ENCODE data around the gene GDF10. TPM values are rescaled to one million over a fixed set of nuclear protein-coding genes. Genes with fewer than 3 reads are reported as not detected.

The GDF10 gene
- total and polyA plus RNA-seq, 2 donors (not counting 1 experiment from before 2014, with no cell fraction given), result not detected

DNA sequence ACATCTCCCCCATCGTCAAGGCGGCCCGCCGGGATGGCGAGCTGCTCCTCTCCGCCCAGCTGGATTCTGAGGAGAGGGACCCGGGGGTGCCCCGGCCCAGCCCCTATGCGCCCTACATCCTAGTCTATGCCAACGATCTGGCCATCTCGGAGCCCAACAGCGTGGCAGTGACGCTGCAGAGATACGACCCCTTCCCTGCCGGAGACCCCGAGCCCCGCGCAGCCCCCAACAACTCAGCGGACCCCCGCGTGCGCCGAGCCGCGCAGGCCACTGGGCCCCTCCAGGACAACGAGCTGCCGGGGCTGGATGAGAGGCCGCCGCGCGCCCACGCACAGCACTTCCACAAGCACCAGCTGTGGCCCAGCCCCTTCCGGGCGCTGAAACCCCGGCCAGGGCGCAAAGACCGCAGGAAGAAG is 10.1 kb downstream of the GDF10 start:
- H3K4me1 ChIP-seq (ENCODE audit: control insufficient read depth in 2 of 2, insufficient read depth in 2 of 2, low read length in 2 of 2), result no peaks in the 10 kb centered on the region
- no peaks in the 10 kb centered on the region for H3K27me3 ChIP-seq (replicated peaks in 1 of 4; ENCODE audit: control extremely low read depth in 1 of 4, control insufficient read depth in 3 of 4, insufficient read depth in 4 of 4, low read length in 3 of 4)
- H3K9ac ChIP-seq (ENCODE audit: low read length), result no peak overlapping the region
- H3K9me3 Mint-ChIP-seq (ENCODE audit: insufficient read depth), result no peaks in the 10 kb centered on the region
- H3K27ac Mint-ChIP-seq, result no peak overlapping the region
- no peak for DNase-seq
- no peaks in the 10 kb centered on the region for H3K79me2 ChIP-seq (ENCODE audit: control insufficient read depth, insufficient read depth, low read length)
- 95% methylated on average over 37 of the region's 37 CpGs for WGBS (ENCODE audit: insufficient coverage)
- H2AFZ ChIP-seq (ENCODE audit: insufficient read depth, low read depth, low read length, poor library complexity, severe bottlenecking), result no peak overlapping the region
- H4K20me1 ChIP-seq (ENCODE audit: control insufficient read depth, insufficient read depth, low read length, poor library complexity, severe bottlenecking), result no peaks in the 10 kb centered on the region
- POLR2A ChIA-PET, result no interaction called here
- H3K4me3 ChIP-seq (ENCODE audit: control extremely low read depth in 1 of 5, extremely low read depth in 1 of 5, insufficient read depth in 1 of 5, low read depth in 2 of 5, low read length in 4 of 5), result no peak overlapping the region
- no peaks in the 10 kb centered on the region for H3K4me1 Mint-ChIP-seq
- H3K4me2 ChIP-seq (replicated peaks; ENCODE audit: low read depth, low read length, poor library complexity, severe bottlenecking), result no peak overlapping the region
- ATAC-seq (ENCODE audit: low read depth), result no peak
- no peaks in the 10 kb centered on the region for H3K36me3 ChIP-seq (replicated peaks in 1 of 2; ENCODE audit: control extremely low read depth in 1 of 2, control insufficient read depth in 1 of 2, extremely low read depth in 1 of 2, insufficient read depth in 2 of 2, low read length in 1 of 2)
- no peak overlapping the region for H3K4me3 Mint-ChIP-seq
- CTCF ChIA-PET, result interaction anchor here (0.6 to 10.0 kb wide), 3 partner anchors 77 to 285 kb away, joined by 3 to 201 read pairs (median 83); no protein-coding TSS in a partner anchor
- H3K27ac ChIP-seq (ENCODE audit: low read length in 2 of 2), result no peak overlapping the region
- no peak for TF ChIP-seq EZH2 (IDR thresholded peaks at IDR 0.05; ENCODE audit: borderline replicate concordance, insufficient read depth, low read depth, low read length, poor library complexity, severe bottlenecking)
- TF ChIP-seq, protein P1, sequence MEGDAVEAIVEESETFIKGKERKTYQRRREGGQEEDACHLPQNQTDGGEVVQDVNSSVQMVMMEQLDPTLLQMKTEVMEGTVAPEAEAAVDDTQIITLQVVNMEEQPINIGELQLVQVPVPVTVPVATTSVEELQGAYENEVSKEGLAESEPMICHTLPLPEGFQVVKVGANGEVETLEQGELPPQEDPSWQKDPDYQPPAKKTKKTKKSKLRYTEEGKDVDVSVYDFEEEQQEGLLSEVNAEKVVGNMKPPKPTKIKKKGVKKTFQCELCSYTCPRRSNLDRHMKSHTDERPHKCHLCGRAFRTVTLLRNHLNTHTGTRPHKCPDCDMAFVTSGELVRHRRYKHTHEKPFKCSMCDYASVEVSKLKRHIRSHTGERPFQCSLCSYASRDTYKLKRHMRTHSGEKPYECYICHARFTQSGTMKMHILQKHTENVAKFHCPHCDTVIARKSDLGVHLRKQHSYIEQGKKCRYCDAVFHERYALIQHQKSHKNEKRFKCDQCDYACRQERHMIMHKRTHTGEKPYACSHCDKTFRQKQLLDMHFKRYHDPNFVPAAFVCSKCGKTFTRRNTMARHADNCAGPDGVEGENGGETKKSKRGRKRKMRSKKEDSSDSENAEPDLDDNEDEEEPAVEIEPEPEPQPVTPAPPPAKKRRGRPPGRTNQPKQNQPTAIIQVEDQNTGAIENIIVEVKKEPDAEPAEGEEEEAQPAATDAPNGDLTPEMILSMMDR (IDR thresholded peaks at IDR 0.05), result no peak
- H3K27me3 Mint-ChIP-seq, result peaks cover 4% of the 10 kb centered on the region
- H3K9me3 ChIP-seq (ENCODE audit: control extremely low read depth in 1 of 3, control insufficient read depth in 2 of 3, insufficient read depth in 1 of 3, low read length in 2 of 3), result no peaks in the 10 kb centered on the region
- intact Hi-C loops (cut with micrococcal nuclease), result no loop called here

DNA sequence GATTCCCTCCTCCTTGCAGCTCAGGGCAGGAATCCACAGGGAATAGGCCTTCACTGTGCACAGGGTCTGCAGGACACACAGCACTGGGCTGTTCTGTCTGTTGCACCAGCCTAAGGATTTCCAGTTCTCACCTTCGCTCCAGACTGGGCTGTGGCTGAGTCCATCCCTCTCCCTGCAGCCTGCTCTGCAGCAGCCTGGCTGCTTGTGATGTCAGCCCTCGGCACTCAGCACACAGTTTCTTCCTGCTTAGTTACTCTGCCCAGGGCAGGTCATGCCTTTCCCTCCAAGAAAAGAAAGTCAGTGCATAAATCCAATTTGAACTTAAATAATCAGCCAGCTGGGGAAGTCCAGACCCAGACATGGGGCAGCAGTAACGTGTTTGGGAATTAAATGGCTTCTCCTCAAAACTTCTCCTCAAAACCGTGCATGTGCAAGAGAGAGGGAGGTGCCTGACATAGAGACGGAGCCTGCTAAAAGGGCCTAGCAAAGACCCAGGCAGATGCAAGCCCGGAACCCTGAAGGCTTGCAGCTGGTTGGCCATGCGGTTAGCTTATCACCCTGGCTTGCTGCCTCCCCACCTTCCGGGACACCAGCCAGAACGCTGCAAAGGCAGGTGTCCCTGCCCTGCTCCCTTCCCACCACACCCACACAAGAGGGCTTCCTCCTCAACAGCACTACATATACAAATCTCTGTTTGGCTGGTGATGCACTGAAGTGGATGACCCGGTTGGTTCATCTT is 11.4 kb downstream of the GDF10 start:
- CTCF ChIA-PET, result interaction anchor here (0.6 to 10.0 kb wide), 24 partner anchors 8 to 320 kb away, joined by 3 to 201 read pairs (median 4); partner anchors contain the start of gene GDF10
- ATAC-seq (ENCODE audit: low read depth) (no peak), DNase-seq (no peak)

More for the DNA sequence above, 11.4 kb downstream of the GDF10 start:
- H3K9me3 Mint-ChIP-seq (ENCODE audit: insufficient read depth), result no peaks in the 10 kb centered on the region
- H3K79me2 ChIP-seq (ENCODE audit: control insufficient read depth, insufficient read depth, low read length), result no peaks in the 10 kb centered on the region
- TF ChIP-seq EZH2 (IDR thresholded peaks at IDR 0.05; ENCODE audit: borderline replicate concordance, insufficient read depth, low read depth, low read length, poor library complexity, severe bottlenecking), result no peak
- TF ChIP-seq, protein P1 (IDR thresholded peaks at IDR 0.05), result no peak
- H3K4me3 ChIP-seq (ENCODE audit: control extremely low read depth in 1 of 5, extremely low read depth in 1 of 5, insufficient read depth in 1 of 5, low read depth in 2 of 5, low read length in 4 of 5), result no peak overlapping the region
- no peak overlapping the region for H2AFZ ChIP-seq (ENCODE audit: insufficient read depth, low read depth, low read length, poor library complexity, severe bottlenecking)
- no peak overlapping the region for H3K27ac Mint-ChIP-seq
- H3K27ac ChIP-seq (ENCODE audit: low read length in 2 of 2), result no peak overlapping the region
- intact Hi-C loops (cut with micrococcal nuclease), result no loop called here
- H3K9ac ChIP-seq (ENCODE audit: low read length), result no peak overlapping the region
- peaks cover 3% of the 10 kb centered on the region for H3K27me3 Mint-ChIP-seq
- H3K4me1 Mint-ChIP-seq, result no peaks in the 10 kb centered on the region
- H3K4me1 ChIP-seq (ENCODE audit: control insufficient read depth in 2 of 2, insufficient read depth in 2 of 2, low read length in 2 of 2), result no peaks in the 10 kb centered on the region
- no peaks in the 10 kb centered on the region for H3K27me3 ChIP-seq (replicated peaks in 1 of 4; ENCODE audit: control extremely low read depth in 1 of 4, control insufficient read depth in 3 of 4, insufficient read depth in 4 of 4, low read length in 3 of 4)
- no peaks in the 10 kb centered on the region for H4K20me1 ChIP-seq (ENCODE audit: control insufficient read depth, insufficient read depth, low read length, poor library complexity, severe bottlenecking)
- 68% methylated on average over 10 of the region's 10 CpGs for WGBS (ENCODE audit: insufficient coverage)
- H3K36me3 ChIP-seq (replicated peaks in 1 of 2; ENCODE audit: control extremely low read depth in 1 of 2, control insufficient read depth in 1 of 2, extremely low read depth in 1 of 2, insufficient read depth in 2 of 2, low read length in 1 of 2), result no peaks in the 10 kb centered on the region
- POLR2A ChIA-PET, result interaction anchor here (0.8 kb wide), 1 partner anchor 264 kb away, joined by 3 read pairs; no protein-coding TSS in a partner anchor
- no peak overlapping the region for H3K4me2 ChIP-seq (replicated peaks; ENCODE audit: low read depth, low read length, poor library complexity, severe bottlenecking)
- H3K4me3 Mint-ChIP-seq, result no peak overlapping the region
- H3K9me3 ChIP-seq (ENCODE audit: control extremely low read depth in 1 of 3, control insufficient read depth in 2 of 3, insufficient read depth in 1 of 3, low read length in 2 of 3), result no peaks in the 10 kb centered on the region
